HG03469 (cell line): ENCODE measurements around the gene STK33.

Experiments used
- ATAC-seq: cut with Tn5 transposase; IDR thresholded peaks from one replicate; pipeline ENCODE4 v1.9.1; 2021; ENCODE audit warnings: mild to moderate bottlenecking, moderate library complexity, moderate number of reproducible peaks; ENCODE audit not compliant: unreplicated experiment

The STK33 gene

DNA sequence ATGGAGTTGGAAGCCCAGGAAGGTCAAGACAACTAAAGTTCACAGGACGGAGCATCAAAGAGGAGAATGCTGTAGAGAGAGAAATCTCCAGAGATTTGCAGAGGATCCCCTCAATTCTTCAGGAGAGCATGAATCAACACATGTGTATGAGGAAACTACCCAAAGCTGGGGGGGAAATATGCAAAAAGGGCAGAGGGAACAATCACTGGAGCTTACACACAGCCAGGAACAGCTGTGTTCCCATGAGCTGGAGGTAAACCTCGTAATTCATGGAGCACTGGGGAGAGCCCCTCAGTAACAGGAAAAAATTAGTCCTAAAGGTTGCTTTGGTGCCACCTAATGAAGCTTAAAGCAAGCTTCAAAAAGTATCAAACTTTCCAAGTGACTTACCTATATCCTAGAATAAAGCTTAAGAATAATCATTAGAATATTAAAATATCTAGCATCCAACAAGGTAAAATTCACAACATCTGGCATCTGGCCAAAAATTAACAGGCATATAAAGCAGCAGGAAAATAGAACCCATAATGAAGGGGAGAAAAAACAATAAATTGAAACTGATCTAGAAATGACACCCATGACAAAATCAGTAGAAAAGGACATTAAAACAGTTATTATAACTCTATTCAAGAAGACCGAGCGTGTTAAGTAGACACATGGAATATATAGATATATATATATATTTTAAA is 134.2 kb downstream of the STK33 start:
- no peak for ATAC-seq

DNA sequence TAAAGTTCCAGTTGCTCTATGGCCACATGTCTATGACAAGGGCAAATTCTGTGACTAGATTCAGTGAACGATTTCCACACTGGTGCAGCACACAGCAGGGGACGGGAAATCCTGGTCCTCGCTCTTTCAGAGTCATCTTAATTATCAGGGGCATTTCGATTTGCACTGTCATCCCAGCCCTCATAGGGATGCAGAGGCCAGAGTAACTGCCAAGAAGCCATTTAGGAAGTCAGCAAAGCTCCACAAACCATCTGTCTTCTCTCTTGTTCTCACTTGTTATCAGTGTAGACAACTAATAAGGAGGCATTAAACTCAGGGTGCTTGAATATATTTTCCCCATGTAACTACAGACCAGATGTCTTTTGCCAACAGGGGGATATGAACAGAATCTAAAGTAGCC is 151.7 kb downstream of the STK33 start:
- ATAC-seq: no peak

DNA sequence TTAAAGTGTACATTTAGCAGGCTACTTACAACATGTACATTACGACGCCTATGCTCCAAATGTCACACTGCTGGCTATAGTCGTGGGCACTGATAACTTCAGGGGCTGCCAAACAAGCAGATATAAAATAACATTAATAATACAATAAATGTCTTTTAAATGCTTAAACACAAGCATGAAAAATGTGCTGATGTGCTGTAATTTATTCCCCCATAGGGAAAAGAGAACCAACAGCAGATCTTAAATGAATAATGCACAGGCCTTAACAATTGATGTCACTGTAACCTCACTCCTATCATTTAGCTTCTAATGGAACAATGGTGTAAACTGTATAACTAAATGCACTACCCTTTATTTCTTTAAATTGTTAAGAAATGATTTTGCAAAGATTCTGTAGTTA is 153.4 kb downstream of the STK33 start:
- ATAC-seq: no peak

DNA sequence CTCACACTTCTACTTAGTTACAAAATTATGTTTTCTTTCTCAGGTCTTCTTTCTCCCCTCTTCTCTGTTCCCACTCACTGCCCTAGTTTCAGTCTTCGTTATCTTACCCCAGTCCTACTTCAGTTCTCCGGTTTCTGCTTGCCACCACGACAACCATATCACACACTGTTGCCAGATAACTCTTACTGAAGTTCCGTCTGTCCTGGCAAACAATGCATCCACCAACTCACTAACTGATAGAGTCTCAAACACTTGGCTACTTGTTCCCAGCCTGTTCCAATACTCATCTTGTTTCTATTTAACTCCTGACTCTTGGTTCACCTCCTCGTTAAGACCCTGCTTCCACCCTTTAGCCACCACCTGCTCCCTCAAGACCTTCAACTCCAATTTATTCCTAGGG is 164.5 kb downstream of the STK33 start:
- no peak for ATAC-seq

DNA sequence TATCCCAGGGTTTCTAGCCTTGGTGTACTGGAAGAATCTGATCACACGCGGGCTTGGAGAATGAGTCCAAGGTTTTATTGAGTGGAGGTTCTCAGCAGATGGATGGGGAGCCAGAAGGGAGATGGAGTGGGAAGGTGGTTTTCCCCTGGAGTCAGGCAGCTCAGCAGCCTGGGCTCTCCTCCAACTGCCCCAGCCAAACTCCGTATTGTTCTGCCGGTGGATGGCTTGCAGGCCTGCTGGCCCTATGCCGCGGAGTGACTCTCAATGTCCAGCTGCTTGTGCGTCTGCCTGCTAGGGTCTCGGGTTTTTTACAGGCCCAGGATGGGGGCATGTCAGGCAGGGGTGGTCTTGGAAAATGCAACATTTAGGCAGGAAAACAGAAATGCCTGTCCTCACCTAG is 168.0 kb downstream of the STK33 start:
- ATAC-seq: no peak

DNA sequence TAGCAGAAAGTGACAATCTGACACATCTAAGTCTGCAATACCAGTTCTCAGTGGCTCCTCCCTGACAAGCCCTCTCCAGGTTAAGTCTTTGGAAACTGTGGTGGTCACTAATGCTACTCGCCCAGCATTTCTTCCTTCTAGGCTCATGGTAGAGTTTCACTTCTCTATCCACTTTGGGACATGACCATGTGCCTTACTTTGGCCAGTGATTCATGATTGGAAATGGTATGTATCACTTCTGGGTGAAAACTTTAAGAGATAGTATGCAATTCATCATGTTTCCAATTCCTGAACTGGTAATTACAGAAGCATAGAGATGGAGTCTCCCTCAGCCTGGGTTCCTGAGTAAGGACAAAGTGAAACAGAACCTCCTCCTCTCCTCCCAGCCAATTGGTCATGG is 178.8 kb downstream of the STK33 start:
- ATAC-seq: no peak

DNA sequence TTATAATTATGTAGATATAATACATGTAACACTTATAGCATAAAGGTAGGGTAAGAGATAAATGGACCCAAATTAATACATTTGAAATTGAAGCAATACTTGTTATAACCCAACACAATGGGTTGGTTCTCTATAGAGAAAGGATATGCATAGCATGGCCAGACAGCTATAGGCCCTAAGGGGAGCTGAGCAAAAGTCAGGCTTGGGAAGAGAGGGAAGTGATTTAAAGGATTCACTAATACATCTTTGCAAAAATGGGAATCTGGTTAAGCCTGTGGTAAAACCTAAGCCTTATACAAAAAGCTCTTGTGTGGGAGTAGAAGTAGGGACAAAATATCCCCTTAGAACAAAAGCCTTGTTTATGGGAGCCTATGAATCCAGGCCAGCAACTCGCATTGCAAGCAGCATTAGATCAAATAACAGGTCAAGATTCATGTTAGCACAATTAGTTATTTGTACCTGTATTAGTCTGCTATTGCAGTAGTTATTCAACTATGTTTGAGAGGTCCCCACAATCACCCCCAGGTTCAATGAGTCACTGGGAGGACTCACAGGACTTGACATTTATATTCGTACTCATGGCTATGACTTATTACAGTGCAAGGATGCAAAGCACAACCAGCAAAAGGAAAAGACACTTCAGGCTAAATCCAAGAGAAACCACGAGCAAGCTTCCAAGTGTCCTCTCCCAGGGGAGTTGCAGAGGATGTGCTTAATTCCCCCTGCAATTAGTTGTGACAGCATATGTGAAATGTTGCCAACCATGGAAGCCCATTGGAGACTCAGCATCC is 185.7 kb downstream of the STK33 start:
- no peak for ATAC-seq

DNA sequence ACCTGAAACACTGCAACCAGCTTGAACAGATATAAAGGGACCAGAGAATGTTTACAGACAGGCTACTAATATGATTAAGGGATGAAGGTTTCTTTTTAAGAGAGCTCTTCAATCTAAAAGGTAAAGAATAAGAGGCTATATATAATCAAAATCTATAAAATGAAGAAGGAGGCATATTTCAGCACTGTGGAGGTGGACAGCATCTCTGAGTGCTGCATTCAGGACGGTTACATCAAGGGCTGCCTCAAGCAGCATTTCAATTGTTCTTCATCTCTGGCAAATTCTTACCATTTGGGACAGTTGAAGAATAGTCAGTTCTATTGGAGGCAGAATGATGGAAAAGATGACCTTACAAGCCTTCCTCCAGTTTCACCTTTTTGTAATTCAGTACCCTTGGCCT is 190.7 kb downstream of the STK33 start:
- no peak for ATAC-seq

DNA sequence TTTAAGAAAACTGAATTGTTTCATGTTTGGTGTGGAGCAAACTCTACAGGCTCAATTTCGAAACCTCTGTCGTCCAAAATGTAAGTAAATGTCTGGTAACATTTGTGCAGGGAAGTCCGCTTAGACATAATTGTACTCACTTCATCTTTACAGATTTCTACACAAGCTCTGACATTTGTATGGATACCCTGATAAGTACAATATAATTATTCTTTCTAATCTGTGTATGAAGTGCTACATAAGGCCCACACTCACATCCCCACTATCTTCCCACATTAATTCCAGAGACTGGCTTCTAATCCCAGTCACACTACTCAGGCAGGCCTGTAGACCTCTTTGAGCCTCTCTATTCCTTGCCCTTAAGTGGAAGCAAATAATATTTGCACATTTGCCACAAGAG is 201.1 kb downstream of the STK33 start:
- ATAC-seq: no peak

DNA sequence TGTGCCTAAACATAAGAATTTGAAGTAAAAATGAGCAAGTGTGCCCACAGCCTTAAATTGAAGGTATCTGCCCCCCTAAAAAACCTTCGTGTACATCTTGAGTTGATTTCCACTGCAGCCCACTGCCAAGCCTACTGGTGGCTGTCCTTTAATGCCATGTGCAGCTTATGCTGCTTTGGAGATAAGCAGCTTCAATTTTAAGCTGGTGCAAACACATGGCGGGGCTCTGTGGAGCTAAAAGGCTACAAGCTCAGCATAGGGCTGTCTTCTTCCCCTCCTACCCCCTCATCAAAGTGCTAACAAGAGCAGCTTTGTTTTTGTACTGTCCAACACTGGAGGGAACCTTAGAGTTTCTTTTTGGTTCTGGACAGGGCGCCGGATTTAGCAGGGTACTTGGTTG is 201.9 kb downstream of the STK33 start:
- no peak for ATAC-seq

DNA sequence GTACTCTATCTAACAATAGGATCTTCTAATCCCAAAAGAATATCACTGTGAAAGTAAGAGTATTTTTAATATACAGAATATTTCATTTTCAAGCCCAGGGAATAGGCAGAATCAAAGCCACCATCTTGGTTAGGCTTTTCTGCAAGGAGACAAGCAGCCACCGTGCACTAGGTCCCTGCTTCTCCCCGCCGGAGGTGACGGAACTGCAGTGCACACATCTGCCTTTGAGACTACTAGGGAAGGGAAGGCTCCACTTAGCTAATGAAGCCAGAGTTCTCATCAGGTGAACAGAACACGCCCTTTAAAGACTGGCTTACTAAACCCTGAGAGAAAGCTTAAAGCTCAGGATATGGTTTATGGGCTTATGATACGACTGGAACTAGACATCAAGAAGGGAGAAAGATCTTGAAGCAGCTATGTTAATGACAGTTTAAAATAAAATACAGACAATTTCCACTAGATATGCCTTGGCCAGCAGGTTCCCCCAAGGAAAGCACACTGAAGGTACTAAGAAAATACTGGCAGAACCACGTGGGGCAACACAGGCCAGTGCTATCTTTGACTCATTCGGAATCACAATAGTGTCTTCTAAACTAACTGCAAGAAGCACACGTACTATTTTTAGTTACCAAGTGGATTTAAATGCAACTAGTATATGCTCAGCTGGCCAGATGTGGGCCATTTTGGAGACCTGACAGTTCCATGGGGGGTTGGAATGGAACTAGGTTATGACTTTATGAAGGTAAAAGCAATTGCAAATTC is 203.0 kb downstream of the STK33 start:
- no peak for ATAC-seq

DNA sequence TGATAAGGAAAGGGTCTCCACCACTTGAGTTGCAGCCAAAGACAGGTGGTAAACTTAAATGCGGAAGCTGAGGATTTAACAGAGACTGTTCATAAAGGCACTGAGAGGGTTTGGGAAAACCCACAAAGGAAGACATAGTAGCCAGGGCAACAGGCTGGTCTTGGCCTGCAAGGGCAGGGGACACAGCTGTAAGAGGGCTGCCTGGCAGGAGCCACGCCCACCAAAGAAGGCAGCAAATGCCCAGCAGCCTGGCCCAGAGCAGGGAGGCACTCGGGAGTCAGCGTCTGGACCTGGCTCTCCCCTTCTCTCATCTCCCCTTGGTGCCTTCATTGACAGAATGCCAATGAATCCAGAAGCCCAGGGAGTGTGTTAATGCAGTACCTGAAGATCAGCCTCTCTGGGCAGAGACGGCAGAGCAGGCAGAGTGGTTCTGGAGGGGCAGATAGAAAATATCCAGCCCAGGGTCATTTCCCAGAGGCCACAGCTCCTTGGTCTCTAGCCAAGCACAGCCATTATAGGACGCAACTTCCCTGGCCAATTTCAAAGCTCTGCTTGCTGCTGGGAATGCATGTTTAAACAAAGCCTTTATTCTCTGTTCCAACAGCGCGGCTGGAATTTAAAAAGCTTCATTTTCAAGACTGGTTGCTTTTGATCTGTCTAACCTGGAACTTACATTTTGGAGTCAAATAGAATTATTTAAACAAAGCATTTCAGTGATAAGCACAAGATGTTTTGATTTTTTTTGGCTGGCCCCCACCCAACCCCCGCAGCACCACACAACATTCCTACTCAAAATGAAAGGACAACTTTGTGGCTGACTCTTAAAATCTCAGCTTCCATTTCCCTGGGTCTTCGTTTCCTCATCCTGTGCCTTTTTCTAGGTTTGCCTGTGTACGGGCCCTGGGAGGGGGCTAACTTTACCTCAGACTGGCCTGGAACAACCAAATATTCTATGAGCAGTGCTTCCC is 204.7 kb downstream of the STK33 start:
- no peak for ATAC-seq

DNA sequence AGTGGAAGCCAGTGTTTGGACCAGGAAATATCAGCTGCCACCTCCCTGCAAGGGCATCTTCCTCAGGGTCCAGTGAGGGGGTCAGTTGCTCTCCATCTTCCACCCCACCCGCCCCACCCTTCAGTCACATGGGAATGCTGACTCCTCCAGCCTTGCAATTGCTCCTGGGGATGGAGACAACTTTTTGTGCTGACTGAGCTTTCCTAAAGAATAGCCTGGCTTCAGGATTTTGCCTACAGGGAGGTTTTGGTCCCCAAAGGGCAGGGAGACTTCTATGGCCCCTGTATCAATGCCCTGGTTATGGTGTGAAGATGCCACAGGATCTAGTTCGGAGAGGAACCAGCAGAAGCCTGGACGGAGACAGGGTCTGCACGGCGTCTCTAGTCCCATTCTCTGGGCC is 206.3 kb downstream of the STK33 start:
- no peak for ATAC-seq

DNA sequence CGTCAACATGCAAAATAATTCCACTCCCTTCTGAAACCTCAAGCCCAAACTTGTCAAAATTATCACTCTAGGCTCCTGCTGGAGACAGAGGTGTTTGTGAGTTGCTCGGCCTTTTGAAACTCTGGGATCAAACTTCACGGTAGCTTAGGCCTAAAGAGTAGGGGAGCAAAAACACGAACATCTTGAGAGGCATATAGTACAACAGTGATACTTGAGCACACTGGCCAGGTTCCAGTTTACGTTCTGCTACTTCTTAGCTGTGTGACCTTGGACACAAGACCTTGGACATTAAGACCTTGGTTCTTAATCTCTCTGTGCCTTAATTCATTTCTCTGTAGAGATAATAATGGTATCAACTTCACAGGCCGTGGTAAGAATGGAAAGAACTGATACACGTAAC is 206.9 kb downstream of the STK33 start:
- ATAC-seq: no peak

DNA sequence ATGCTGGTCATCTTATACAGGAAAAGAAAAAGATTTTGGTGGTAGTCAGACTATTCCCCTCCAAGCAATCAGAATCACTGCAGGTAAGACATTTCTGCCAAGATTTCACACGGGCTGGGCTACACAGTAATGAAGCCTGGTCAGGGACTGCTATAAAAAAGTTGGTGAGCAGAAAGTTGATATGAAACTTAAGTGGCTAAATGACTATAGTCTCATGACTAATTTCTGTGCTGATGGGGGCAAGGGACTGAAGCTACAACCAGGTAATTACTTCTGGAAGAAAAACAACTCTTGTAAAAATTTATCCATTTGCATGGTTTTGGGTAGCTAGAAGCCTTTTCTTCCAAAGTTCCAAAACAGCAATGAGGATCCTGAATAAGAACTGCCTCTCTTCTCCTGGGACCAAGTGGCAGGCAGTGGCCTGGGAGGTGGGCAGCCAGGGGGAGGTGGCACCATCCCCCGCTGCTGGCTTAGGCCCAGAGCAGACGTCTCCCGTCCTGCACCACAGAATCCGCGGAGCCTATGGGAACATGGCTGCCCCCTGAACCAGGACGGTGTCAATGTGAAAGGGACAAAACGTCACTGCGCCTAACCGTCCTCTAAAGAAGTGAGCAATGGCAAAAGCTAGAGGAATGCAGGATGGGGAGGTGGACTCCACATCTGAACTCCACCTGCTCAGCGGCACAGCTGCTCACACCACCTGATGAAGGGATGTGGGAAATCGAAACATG is 207.7 kb downstream of the STK33 start:
- no peak for ATAC-seq

DNA sequence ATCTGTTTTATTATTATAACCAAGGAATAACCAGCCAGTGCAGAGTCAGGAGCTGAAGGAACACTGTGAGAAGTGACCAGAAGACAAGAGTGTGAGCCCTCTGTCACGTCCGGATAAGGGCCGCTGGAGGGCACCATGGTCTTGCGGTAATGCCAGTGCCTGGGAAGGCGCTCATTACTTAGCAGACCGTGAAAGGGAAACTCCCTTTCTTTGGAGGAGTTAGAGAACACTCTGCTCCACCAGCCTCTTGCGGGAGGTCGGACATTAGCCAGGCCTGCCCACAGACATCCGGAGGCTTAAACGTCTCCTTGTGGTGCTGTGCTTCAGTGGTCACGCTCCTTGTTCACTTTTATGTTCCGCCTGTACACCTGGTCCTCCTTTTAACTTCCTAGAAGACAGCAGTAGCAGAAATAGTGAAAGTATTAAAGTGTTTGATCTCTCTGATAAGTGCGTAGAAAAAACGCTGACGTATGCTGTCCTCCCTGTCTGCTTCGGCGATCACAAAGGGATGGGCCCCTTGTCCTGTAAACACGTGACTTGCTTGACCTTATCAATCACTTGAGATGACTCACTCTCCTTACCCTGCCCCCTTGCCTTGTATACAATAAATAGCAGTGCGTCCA is 209.7 kb downstream of the STK33 start:
- ATAC-seq: no peak

DNA sequence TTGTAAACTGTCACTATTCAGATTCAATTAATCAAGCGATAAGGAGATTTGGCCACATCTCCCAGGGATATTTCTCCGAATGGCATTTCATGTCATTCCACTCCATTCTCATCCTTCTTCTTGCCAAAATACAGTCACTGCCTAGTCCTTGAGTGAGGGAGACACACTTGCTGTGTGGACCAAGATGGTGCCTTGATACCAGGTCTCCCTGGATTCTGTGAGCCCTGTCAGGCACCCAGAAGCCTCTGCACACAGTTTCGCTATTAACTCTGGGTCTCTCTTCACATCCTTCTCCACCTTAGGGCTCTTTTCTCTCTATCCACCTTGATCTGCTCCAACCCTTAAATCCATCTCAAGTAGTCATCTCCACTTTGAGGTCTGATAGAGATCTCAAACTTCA is 210.4 kb downstream of the STK33 start:
- no peak for ATAC-seq

DNA sequence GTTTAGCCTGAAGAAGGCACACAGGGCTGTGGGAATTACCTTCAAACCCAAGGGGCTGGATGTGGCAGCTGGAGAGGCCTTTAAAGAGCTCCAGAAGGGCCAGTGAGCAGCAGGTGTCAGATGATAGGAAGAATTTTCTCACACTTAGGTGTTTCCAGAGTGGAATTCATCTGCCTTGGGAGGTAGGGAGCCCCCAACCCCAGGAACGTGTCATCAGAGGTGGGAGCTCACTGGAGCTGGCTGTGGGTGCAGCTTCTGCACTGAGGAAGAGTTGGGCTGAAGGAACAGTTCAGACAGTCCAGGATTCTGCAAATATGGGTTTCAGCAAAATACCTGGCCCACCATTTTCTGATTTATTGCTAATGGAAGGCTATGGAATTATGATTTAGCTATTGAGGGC is 210.8 kb downstream of the STK33 start:
- no peak for ATAC-seq

DNA sequence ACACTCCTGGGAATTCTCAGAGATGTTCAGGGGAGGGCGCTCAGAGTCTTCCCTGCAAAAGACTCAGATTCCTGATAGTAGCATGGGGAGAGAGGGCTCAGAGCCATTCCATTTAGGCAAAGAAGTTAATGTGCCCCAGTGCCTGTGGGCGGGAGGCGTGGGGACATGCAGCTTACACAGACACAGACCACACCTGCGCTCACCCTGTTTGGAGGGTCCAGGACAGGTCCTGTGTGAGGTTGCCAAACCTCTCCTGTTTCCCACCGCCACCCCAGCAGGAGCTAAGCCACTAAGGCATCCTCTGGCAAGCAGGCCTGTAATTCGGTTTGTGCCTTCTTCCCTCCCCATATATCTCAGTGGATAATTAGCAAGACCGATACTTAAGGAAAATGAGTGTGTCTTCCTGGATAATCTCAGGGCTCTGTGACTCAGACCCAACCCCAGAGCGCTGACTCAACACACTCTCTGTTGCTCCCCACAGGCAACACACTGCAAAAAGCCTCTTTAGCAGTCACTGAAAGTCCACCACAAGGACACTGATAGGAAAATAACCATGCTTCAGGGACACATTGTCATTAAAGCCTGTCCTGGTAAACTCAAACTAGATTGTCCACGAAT is 211.5 kb downstream of the STK33 start:
- no peak for ATAC-seq
